NCI-H82 treated with DMSO at 0.1 percent for 48 hours (cell line): Measurements from ENCODE around the gene SKIC8.
A peak's percentile ranks its signal among the peaks of the same experiment; 100 is the strongest.

Experiments
- DNase-seq: peaks from one replicate; lab custom pipeline; 2025; ENCODE audit not compliant: unreplicated experiment; lab: John Stamatoyannopoulos, UW

The SKIC8 gene

DNA sequence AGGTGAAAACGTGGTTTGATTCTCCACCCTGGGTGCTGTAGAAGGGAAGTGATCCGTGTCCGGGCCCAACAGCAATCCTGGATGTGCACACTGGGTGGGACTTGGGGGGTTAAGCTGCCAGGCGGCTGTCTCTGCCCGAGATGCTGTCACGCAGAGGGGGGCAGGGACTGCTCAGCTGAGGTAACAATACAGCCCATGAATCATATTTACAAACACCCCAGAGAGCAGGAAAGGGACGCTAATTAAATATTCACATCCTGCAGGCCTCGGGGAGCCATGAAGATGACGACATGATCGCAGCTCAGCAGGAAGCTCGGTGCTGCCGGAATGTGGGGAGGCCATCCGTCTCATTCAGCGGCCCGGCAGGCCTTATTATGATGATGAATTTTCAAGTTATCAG, 22.8 kb upstream of the SKIC8 start:
- DNase-seq, result no peak

DNA sequence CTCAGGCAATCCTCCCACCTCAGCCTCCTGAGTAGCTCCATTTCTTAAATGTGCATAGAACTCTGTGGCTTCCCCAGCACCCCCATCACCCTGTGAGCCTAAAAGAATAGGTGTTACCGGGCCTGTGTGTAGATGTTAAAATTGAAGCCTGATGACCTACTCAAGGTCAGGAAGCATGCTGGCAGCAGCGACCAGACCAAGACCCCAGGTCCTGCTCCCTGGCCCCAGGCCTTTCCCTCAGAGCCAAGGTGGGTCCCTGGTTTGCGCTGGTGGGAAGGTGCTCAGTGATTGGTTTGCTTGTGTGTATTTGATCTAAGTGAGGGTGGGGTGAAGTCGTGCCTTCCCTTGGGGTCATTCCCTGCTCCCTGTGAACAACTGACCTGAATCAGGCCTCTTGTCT, 22.4 kb upstream of the SKIC8 start:
- no peak for DNase-seq

DNA sequence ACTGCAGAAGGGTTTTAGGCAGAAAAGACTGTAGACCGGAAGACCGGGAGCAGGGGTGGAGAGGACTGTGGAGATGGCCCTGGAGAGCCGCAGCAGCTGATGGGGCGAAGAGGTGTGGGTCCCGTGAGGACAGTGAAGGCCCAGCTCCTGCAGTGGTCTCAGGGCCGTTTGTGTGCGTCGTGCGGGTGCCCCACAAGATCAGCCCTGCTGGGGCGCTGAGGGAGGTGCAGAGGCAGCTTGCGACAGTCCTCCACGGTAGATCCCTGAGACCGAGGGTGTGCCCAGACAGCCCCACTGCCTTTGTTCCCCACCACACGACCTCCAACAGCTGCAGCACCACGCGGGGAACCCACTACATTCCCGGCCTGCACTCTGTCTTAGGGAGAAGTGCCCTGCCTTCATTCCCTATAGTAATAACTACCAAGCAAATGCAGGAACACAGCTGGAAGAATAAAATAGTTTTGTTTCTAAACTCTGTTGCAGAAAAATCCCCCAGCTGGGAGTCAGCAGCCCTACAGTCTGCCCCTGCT, 21.7 kb upstream of the SKIC8 start:
- no peak for DNase-seq

DNA sequence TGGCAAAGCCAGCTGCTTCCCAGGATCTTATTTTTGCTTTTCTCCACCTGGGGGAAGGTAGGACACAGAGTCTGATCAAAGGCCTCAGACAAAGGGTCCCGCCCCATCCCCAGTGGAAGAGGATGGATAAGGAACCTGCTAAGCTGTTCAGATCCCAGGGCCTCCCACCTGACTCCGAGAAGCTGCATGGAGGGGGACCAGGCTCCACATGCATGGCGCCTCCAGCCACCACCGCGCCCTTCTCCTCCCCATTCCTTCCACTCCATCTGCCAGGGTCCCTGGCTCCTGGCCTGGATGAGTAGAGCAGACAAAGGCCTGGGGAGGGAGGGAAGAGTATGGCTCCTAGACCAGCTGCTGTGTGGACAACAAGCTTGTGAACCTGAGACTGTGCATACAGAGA, 20.8 kb upstream of the SKIC8 start:
- DNase-seq, result no peak

DNA sequence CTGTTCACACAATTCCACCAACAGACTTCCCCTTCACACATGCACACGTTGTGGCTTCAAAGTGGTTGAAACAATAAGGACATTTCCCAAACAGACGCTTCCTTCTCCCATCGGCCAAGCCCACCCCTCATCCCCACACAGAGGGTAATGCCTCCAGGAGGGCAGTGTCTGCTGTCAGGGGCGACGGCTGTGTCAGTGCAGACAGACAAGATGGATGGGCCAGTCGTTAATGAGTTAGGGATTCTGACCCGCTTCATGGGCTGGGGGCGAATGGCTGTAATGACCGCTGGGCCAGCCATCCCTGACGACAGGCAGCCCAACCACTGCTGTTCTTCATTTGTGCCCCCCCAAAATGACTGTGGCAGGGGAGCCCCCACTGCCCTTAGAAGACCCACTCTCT, 20.2 kb upstream of the SKIC8 start:
- no peak for DNase-seq

DNA sequence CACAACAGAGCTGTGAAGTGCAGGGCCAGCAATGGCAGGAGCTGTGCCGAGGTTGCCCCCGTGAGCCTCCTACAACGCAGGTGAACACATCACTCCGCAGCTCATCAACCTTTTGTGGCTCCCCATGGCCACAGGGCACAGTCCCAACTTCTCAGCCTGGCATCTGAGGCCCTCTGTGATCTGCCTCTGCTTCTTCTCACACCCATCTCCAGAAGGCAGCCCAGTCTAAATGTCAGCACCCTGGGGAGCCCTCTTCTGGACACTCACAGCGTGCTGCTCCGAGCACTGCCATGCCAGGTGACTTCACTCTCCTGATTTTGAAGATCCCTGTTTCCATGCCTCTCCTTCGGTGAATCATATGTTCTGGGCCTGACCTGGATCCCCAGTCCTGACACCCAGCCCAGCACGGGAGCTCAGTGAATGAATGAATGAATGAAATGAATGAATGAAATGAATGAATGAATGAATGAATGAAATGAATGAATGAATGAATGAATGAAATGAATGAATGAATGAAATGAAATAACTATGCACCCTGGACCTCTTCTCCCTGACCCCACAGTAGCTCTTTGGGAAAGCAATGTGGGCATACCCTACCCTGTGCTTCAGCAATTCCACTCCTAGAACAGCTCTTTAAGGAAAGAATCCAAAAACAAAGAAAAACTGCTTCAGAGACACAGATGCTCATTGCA, 17.9 kb upstream of the SKIC8 start:
- DNase-seq, result no peak

DNA sequence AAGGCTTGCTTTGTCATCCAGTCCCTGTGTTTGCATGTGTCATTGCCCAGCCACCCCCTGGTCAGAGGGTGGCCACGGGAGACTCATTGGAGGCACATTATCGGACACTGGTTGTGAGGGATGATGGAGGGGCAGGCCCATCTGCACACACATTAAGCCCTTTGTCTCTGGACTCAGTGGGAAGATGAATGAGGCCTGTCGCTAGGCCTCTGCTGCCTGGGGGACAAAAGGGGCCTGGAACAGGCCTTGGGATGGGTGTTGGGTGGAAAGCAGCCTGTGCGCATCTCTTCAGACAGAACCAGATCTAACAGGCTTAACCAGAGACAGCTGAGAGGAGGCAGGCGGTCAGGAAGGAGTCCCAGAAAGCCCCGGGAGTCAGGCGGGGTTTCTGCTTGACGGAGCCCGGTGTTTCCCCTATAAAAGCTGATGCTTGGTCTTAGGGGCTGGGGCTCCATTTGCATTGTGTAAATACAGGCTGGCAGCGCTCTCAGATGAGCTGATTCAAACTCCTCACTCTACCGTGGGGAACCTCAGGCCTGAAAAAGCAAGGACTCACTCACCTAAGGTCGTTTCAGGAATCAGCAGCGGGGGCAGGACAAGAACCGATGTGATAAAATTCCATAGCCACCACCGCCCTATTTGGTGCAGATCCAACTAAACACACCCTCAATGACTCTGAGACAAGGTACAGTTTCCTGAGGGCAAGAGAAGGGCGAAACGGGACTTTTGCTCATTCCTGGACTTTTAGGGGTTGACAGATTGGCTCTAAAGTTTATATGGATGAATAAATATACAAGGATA, 17.1 kb upstream of the SKIC8 start:
- no peak for DNase-seq

DNA sequence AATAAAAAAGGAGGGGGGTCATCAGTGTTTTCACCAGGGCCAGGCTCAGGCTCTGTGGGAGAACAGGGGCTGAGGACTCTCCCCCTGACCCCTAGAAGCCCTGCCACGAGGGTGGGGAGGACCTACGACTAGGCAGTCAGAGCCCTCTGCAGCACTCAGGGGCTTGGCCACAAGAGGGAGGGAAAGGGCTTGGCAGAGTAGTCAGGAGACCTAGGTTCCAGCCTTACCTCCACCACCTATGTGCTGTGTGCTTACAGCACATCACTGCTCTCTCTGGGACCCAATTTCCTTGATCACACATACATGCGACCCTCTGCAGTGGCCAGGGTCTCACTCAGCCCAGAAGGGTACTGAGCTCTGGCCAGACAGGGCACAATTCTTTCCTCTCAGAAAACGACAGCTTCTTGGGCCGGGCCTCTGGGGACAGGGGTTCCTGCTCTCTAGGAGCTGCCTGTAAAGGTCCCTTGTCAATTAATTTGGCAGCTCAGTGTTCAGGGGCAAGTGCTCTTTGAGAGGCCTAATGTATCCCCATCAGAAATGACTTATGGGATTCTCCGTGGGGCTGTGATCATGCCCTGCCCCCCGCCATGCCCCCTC, 16.4 kb upstream of the SKIC8 start:
- DNase-seq, result no peak

DNA sequence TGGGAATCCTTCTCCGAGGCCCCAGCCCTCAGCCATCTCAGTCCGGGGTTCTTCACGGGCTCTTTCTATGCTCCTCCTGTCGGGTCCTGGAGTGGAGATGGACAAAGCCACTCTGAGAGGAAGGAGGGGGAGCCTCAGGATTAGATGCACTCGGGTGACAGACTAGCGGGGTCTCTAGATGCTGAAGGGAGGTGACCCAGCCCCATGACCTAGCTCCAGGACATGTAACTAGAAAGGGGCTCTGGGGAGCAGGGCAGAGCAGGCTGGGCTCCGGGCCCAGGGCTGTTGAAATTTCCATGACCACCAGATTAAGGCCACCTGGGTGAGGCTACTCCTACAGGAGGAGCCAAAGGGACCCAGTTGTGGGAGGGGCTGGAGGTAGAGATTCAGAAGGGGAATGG, 14.8 kb upstream of the SKIC8 start:
- DNase-seq, result no peak

DNA sequence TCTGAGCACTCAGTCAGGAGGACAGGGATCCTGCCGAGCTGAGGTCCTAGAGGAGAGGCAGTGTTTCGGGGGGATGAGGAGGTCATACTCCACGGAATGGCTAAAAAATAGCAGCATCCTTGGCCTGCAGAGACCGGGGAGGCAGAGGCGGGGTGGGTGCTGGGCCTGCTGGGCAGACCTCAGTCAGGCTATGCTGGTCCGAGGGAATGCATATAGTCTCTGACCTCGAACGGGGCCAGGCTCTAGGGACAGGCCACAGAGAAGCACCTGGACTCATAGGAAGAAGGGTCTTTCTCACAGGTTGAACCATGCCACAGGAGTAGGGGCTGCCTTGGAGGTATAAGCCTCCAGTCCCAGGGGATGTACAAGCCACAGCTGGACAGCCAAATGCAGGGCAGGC, 14.0 kb upstream of the SKIC8 start:
- no peak for DNase-seq

DNA sequence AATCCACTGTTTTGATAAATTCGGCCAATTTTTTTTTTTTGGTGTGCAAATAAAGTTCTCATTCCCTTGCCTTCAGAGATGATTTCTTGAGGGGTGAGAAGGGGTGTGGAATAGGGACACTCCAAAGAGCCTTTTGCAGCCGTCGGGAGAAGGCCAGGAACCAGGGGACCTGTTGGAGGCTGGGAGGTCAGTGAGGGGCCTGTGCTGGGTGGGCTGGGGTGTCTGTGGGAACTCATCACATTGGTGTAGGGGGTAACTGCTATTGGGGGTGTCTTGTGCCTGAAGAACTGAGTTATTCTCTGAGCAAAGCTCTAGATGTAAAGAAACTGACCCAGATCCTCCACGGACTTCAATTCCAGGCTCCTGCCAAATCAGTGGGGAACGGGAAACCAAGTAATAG, 13.5 kb upstream of the SKIC8 start:
- no peak for DNase-seq

DNA sequence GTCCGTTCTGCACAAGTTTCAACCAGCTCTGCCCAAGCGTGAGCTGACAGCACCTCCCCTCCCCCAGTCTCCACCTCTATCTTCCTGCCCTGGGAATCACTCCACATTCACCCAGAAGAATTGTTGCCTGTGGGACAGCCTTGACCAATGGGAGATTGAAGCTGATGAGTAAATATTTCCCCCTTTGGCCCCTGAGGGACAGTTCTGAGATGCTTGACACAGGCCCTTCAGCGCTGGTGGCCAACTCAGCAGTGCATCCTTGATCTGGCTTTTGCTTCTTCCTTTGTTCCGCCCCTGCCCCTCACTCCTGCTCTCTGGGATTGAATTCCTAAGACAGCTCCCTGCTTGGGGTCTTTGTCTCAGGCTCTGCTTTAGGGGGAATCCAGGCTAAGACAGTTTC, 13.1 kb upstream of the SKIC8 start:
- DNase-seq, result no peak

DNA sequence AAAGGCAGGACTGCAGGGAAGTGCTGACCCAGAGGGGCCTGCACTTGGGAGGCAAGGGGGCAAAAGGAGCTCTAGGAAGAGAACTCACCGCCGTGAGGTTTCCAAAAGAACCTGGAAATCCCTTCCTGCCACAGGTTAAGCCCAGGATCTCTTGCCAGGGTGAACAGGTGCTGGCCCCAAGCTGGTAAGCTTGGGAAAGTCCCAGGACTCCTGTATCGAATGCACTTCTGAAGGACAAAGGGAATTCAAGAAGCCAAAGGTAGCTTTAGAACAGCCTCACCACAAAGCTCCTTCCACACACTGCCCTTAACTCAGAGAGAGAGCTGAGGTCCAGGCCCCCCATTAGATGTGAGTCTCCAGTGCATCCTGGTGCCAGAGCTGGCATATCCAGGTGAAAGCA, 11.9 kb upstream of the SKIC8 start:
- no peak for DNase-seq

DNA sequence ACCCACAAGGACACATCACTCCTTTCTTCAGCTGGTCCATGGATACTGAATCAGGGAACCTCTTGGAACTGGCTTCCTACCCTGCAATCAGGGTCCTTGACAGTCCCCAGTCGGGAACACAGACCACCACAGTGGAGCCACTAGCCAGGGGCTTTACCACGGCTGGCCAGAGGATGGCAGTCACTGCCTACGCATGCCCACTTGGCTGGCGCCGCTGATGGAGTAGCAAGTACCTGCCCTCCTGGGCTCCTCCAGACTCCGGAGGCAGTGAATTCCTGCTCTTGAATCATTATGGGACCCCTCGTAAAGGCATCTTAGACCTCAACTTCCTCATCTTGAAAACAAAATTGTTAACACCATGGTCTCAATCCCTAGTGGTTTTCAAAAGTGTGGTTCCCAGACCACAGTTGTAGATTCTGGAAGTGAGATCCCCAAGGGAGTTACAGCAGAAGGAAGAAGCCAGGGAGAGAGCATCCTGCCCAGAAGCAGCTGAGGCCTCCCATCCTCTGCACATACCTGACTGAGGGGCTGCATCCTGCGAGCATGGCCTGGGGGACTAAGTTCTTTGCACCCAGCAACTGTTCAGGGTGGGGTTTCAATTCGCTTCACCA, 9.1 kb upstream of the SKIC8 start:
- DNase-seq, result peak; percentile 27

DNA sequence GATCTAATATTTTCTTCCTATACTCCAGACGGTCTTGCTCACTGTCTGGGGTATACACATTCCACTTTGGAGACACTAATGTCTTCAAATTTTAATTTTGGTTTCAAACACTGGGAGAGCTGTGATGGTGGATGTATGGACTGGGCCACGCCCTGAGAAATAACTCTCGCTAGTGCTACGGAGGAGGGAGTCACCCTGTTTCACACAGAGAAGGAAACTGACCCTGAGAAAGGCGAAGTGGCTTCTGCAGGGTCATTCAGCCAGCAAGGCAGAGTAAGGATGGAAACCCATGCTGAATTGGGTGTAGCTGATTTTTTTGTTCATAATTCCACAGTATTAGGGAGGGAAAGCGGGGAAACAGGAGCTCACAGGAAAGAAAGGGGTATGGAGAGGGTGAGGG, 8.6 kb upstream of the SKIC8 start:
- no peak for DNase-seq

DNA sequence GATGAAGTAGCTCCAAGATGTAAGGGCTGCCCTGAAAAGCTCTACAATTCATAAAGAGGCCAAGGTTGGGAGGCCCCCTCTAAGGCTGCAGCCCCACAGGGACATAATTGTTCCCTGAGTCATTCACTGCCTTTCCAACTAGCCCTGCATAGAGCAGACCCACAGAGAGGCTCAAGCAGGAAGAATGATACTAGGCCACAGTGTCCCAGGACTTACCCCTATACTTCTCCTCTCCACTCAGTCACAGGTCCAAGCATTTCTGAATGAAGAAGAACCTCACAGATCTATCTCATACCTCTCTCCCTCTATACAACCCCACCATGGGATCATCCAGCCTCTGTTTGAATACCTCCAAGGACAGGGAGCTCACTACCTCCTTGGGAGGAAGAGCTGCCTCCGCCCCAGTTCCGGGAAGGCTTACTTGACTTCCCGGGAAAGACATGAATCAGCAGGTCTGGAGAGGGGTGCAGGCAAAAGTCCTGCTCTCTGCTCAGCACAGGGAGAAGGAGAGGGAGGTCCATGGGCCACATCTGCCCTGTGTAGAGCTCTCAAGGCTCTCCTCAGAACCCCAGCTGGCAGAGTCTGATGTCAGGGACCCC, 6.9 kb upstream of the SKIC8 start:
- DNase-seq, result no peak

DNA sequence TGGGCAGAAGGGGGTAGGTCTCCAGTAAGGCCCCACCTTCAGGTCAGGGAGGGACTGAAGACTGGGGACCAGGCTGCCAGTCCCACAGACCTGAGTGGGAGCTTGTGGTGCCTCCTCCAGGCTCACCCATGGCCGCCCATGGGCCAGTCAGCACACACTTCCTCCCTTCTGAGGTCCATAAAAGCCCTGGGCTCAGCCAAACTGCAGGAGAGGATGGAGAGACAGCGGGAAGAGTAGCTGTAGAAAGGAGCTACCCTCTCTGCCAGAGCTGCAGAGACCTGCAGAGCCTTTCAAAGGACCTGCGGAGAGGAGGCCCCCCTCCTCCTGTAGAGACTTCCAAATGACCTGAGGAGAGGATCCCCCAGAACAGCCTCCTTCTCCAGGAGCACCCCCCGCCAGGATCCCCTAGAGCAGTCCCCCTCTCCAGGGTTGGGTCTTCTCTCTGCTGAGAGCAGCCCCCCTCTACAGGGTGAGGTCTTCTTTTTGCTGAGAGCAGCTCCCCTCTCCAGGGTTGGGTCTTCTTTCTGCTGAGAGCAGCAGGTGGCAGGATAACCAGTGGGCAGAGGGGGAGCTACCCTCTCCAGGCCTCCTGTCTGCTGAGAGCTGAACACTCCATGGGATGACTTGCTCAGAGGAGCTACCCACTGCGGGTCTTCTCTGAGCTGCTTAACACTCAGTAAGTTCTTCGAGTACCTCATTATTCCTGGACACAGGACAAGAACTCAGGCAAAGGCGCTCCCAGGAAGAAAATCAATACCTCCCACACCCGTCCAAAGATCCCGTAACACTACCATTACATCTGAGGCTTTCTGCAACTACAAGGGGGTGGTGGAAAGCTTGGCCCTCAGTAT, 5.0 kb upstream of the SKIC8 start:
- no peak for DNase-seq

DNA sequence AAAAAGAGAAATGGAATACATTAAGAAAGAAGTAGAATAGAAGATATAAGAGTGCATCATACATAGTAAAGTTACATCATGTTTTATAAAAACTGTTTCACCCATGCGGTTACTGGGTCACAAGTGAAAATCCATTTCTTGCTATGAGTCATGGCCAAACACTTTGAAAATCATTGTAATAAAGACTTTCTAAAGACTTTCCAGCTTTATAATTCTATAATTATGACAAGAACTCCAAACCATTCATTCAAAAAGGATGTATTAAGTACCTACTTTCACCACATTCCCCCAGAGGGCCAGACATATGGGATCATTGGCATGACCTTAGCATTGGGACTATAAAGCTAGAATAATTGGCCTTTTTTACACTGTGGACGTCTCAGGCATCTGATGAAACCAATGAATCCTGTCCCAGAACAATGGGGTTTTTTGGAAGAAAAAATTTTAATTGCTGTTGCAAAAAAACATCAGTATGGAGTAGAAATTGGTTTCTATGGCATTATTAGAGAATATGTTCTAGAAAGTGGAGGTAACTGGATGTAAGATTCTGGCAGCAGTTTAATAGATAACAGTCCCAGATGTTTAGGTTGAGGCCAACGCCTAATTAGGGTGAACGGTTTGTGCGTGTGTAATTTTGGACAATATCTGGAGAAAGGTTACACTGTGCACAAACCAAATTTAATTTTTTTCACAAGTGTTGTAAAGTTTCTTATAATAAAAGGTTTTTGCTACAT, 3.3 kb upstream of the SKIC8 start:
- no peak for DNase-seq

DNA sequence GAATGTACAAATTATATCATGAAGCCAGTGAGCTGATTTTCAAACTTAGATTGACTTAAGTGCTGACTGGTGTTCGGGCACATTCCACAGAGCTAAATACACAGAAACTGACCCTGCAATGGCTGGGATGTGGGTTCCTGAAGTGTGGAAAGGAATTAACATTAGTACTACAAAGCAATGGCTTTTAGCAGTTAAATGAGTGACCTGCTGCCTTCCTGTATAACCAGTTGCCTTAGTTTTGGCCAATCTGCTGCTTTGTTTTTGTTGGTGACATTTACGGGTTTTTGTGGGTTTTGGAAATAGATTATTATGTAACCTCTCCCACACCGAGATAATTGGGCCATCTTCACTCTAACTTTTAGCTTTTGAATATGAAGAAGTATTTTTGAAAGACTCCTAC, 2.4 kb upstream of the SKIC8 start:
- DNase-seq, result no peak

DNA sequence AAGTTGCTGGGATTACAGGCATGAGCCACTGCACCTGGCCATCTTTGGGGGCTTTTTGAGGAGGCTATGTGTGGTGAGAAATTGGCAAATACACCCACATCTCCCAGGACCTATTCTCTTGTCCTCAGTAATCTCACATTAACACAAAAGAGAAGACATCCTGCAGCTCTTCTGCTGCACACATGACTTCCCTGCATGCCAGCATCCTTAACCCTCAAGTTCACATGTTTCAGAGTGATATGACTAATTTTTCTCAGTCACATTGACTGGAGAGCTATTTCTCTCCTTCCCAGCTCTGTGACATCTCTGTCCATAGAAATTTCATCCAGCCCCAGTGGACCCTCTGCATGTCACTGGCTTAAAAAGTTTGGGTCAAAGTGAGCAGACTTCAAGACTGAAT, 1.9 kb upstream of the SKIC8 start:
- no peak for DNase-seq
